Smooth muscle cell of the brain vasculature (primary cell): ENCODE measurements around the gene SP2.

Experiments
- DNase-seq: peaks from one replicate; pipeline ENCODE4 v3.0.0-alpha.2; 2012; ENCODE audit warnings: low read depth, low spot score

SP2 gene

DNA sequence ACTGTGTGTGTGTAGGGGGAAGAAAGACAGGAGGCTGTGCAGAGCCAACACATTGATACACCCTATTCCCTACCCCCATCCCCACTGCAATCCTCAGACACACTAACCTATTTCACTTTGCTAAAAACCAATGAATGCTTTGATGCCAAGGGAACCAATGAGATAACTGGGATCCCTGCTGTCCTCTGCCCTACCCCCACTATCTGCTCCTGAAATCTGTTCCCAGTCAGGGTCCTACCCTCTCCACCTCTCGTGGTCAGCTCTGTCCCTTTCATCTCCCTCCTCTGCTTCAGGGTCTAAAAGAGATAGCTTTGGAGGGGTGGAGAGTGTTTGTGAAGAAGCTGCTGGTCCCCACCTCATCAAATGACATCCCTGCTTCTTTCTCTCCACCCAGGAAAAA lies 26.0 kb upstream of the SP2 start:
- DNase-seq, result no peak

DNA sequence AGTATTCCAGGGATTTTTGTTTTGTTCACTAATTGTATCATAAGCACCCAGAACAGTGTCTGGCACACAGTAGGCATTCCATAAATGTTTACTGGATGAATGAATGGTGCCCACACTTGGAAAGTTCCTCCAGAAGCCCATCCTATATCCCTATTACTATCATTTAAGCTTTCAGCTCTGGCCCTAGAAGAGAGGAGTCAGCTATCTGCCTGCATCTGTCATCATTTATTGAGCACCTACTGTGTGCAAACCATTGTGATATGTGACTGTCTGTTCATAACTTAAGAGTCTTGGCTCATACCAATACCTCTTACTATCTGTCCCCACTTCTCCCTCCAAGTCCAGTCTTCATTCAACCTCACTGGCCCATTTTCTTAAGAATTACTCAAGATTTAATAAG lies 25.0 kb upstream of the SP2 start:
- DNase-seq, result no peak

DNA sequence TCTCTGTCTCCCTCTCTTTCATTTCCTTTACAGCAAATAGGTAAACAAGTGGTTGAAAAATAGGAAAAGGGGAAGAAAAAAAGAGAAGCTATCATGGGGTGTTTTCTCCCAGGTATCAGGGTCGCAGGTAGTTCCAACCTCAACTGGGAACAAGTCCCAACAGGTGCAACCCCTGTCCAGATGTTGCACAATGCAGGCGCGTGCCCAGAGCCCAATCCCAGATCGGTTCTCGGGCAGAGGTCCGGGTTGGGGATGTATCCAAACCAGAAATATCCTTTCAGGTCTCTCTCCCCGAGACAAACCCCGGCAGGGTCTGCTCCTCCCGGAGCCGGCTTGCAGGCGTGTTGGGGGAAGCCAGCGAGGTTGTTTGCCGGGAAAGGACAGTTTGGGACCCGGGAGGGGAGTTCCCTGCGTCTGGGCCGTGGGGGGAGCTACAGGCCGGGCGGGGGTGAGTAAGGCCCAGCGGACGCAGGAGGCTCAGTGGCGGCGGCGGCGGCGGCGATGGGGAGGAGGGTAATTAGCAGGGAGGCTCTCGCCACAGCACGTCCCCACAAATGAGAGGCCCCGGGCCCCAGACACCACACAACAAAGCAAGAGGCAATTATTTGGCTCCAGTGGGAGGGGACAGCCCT lies 23.9 kb upstream of the SP2 start:
- no peak for DNase-seq

DNA sequence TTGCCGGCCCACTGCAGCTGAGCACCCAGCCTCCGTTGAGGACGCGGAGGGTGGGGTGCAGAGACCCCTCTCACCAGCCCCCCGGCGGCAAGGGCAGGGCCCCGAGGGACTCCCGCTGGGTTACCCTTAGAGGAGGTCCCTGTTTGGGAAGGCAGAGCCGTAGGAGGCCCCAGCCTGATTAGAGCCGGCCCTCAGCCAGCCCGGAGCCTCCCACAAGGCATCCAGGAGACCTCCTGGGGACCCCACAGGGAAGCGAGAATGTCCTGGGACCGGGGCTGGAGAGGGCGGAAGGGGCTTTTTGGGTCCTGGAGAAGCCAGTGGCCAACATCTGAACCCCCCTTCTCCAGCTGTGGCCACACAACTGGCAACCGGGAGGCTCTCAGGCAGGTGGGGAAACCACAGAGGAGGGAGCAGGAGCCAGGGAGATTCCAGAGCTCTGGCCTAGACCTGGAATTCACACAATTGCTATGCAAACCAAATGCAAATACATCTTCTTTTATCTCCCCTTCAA lies 23.3 kb upstream of the SP2 start:
- no peak for DNase-seq

DNA sequence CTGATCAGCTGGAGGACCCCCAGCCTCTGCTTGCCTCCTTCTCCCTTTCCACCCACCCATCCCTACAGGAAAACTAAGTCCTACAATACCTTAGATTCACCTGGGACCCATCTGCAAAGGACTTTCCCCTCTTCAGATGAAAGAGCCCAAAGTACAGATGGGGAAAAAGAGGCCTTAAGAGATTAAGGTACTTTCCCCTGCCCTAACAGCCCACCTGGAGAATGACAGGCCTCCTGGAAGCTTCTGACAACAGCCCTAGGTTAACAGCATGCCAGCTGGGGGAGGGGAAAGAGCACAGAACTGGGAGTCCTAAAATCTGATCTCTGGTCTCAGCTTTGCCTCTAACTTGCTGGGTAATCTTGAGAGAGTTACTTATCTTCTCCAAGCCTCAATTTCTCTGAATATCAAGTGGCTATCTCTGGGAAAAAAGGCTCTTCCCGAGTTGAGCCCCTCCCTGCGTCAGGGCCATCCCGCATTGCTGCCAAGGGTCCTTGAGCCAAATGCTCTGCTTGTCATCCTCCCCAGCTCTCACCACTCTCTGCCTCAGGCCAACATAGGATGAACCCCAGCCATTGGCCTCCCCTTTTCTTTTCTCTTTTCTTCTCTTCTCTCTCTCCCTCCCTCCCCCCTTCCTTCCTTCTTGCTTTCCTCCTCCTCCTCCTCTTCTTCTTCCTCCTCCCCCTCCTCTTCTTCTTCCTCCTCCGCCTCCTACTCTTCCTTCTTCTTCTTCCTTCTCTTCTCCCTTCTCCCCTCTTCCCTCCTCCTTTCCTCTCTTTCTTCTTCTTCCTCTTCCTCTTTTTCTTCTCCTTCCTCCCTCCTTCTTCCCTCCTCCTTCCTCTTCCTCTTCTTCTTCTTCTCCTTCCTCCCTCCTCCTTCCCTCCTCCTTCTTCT lies 22.6 kb upstream of the SP2 start:
- DNase-seq, result no peak

DNA sequence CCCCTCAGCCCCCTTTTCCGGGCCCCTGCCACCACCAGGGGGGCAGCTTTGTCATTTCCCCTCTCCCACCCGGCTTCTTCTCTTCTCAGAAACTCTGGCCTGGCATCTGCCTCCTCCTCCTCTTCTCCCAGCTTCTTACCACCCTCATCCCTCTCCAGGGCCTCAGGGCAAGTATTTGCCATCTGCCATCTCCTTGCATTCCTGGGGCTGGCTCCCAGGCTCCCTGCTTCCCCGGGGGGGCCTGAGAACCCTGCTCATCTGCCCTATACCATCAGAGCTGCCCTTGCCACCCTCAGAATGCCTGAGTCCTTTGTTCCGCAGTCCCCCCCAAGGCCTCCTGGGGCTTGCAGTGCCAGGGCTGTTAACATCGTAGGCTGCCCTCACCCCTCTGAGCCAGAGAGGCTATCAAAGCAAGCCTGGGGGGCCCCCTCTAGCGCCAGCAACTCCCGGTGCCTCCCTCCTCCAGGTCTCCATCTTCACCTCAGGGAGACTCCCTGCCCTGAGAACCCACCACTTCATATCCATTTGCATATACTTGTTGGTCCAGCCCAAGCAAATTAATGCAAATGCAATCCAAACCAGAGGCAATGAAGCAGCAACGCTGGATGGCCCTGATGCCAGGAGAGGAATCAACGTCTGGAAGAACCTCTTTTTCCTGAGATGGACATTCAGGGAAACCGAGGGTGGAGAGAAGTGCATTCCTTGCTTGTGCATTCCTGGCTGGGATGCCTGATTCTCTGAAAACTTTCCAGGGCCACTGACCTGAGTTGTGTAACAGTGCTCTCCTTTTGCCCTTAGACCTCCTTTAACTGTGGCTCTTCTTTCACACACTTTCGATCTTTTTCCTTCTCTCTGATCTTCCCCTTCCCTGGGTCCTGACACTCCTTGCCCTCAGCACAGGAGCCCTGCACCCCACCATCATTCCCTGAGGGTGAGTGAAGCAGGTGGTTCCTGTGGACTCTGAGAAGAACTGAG lies 20.7 kb upstream of the SP2 start:
- no peak for DNase-seq

DNA sequence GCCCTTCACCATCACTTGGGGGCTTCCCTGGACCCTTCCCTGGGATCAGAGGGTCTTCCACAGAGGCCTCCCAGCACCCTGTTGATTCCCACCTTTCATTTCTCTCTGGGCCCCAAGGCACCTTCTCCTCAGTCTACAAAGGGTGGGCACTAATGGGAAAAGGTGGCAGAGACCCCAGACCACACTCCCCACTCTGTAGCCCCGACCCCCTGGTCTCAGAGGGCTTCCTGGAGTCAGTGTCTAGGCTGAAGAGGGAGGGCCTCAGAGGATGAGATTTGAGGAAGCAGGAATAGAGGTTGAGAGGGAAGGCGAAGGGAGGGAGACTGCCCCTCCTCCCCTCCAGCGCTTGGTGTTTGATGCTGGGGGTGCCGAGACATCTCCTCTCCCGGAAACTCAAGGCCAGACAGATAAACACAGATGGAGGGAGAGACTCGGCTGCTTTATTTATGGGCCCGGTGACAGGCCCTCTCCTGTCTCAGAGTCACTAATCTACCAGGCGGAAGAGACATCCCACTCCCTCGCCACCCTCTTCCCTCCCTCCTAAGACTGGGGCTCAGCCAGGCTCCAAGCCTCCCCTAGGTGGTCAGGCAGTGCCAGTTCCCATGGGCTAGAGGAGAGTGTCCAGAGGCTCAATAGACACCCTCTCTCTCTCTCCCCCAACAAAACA lies 18.5 kb upstream of the SP2 start:
- no peak for DNase-seq

DNA sequence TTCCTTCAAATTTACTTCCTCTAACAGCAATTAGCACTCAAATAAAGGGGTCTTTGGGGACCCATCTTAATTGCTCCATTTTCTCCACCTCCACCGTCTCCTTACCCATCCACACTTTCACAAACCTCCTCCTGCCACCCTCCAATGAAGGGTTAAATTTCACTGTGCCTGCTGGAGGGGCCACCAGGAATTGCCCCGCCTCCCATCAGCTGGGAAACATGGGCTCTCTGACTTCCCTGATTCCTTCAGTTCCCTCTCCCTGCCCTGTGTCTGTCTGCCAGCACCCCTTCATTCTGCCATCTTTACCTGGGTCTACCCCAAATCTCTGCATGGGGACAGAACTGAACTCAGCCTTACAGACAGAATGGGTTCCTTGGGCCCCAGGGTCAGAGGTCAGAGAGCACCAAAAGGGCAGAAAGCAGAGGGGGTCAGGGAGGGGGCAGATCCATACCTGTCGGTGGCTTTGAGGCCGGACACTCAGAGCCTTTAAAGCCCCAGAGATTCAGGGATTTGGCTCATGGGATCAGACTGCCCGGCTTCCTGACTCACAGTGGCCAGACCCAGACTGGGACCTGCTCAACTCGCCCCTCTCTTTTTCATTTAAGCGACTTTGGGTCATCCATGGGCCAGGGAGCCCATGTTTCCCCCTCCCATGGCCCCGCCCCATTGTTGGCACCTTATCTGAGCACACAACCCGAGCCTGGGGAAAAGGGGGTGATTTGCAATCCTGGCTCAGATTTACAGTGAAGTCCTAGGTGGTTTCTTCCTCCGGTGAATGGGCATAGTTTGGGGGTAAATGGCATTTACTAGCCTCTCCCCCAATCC lies 17.6 kb upstream of the SP2 start:
- no peak for DNase-seq

DNA sequence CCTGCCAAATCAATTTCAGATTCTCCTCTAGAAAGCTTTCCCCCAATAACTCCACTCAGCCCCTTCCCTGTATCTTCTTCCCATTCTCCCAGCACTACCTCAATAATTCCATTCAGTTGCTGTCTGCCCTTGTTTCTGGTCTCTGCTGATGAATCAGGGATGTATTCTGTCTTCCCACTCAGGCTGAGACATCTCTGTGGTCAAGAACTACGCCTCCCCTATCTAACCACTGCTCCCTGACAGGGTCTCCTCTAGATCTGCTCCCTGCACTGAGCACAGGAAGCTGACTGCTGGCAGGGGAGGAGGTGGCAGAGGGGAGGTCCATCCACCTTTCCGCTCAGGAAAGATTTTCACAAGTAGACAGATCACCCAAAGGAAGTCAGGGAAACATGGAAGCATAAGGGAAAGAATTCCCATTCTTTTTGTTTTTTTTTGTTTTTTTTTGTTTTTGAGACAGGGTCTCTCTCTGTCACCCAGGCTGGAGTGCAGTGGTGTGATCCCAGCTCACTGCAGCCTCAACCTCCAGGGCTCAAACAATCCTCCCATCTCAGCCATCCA lies 16.9 kb upstream of the SP2 start:
- DNase-seq, result no peak

DNA sequence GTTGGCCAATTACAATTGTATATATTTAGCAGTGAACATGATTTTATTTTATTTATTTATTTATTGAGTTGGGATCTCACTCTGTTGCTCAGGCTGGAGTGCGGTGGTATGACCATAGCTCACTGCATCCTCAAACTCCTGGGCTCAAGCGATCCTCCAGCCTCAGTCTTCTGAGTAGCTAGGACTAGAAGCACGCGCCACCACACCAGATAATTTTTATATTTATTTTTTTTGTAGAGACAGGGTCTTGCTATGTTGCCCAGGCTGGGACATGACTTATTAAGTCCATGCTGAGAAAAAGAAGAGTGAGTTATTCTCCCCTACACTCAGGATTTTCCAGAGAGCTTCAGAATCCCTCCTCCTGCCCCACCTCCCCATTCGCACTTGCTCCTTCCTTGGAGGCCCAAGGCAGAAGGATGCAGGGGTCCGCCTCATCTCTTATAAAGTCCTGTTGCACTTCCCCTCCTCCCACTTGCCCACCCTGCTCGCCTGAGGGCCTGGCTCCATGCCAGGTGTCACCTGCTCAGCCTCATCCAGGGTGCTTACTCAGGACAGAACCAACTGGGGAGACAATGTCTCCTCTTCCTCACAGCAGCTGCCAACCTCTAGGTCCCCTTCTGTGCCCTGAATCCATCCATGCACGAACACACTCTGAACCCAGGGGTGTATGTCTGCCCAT lies 16.1 kb upstream of the SP2 start:
- no peak for DNase-seq

DNA sequence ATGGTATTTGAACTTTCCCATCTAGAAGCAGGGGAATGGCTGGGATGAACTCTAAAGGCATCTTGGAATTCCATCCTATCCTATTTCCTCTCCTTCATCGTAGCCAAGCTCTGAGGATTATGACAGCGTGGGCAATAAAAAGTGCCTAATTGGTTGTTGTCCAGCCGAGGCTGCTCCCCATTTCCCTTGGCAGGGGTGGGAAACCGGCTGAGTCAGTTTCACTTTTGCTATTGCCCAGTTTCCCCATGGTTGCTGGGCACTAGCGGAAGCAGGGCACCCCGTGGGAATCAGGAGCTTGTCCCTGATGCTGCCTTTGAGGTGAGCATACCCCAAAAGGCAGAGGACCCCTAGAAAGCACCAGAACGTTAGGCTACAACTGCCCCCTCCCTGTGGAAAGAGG lies 13.8 kb upstream of the SP2 start:
- no peak for DNase-seq

DNA sequence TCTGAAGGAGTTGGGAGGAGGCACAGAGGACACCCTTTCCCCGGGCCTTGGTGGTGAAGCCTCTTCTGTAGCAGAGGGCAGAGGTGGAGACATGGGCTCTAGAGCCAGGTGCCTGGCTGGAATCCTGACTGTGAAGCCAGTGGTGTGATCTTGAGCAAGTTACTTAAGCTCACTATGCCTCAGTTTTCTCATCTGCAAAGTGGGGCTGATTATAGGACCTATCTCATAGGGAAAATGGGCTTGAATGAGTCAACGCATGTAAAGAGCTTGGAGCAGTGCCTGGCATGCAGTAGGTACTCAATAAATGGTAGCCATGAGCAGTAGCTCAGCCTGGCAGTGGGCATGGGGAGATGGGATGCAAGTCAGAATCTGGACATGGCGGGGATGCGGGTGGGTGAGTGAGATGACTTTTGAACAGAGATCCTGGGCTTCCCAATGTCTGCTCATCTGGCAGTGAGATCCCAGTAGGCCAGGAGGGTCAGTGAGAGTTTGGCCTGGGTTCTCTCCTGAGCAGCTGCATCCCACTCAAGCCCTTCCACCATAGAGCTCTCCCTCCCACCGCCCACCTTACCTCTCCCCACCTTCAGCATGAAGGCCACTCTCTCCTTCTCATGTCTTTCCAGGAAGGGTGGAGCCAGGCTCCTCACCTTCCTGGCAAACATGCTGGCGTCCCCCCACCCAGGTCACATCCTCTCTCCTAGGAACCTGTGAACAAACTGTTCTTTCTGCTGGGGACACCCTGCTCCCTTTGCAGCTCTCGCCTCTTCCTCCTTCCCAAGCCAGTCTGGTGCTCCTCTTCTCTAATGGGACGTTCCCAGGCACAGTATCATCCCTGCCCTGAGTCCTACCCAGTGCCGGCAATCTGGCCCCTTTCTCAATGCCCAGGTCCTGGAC lies 13.1 kb upstream of the SP2 start:
- DNase-seq, result no peak

DNA sequence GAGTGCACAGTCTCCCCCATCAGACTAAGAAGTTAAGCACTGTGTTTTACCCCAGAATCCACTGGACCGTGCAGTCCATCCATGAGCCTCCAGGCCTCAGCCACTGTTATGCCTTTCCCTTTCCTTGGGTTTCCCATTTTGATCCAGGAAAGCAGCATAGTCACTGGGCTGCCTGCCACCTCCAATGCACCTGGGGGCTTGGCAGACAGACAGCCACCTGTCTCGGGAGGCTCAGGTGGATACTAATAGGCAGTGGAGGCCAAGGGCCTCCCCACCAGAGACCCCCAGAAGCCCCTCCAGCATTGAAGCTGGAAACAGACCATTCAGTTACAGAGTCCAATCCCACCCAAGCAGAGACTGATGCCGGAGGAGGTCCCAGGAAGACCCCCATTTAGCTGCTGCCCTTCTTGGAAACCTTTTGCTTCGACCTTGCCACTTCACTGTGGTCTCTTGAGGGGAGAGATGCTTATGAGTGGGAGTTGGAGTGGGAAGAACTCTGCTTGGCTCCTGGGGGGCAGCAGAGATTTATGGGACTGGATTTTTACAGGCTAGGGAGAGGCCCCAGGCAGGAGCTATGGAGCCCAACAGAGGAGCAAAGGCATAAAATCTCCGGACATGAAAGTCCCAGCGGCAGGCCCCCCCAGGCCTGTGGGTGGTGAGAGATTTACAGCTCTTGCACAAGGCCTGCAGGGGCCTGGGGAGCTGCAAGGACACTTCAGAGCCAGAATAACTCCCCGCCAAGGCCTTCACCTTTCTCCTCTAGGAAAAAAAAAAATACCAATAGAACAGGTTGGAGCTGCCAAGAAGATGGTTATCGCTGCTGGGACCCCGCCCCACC lies 12.2 kb upstream of the SP2 start:
- no peak for DNase-seq

DNA sequence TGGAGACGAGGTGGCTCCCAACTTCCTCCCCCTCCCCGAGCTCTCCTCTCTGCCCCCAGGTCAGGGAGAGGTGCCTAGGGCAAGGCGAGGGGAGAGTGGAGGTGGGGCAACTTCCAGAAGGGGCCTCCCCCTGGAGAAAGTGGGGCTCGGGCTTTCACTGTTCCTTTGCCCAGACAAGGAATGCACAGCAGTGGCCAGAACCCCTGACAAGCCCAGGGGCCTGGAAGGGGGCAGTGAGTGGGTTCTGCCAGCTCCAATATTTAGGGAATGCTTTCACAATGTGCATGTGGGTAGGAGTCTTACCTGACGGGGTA lies 11.7 kb upstream of the SP2 start:
- no peak for DNase-seq

DNA sequence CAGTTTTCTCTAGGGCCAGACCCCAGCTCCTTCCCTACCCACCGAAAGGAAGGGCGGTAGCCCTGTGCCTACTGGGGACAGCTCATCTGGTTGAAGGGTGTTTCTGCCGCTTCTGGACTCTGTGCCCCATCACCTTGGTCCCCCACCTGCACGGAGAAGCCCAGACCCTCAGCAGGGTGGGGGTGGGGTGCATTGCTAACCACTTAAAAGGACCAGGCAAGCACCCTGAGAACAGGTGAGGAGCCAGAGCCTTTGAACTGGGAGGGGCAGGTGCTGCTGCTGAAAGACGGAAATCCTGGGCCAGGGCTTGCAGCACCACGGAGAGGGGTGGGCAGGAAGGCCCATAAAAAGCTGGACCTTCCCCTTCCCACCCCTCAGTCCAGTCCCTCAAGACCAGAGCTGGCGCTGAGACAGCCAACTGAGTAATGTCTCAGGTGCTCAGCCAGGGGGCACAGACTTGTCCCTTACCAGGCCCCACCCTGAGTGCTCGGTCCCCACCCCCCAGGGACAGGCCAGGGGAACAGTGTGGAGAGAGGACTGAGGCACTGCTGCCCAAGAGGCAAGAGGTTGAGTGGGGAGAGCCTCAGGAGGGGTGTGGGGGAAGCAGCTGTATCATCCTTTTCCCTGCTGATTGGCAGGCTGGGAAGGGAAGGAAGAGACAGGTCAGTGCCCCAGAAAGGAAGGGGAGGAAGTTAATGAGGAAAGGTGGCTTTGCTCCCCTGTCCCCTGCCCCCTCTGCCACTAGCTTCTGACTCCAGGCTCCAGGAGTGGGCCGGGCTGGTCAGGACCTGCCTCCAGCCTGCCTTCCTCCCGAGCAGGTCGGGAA lies 10.9 kb upstream of the SP2 start:
- DNase-seq, result no peak

DNA sequence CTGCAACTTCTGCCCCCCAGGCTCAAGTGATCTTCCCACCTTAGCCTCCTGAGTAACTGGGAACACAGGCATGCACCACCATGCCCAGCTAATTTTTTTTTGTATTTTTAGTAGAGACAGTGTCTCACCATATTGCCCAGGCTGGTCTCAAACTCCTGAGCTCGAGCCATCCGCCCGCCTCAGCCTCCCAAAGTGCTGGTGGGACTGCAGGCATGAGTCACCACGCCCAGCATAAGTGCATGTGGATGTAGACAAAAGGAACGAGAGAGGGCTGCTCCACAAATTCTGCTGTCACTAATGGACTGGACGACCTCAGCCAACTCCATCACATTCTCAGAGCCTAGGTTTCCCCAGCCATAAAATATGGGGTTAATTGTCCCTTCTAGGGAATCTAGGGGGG lies 7.7 kb upstream of the SP2 start:
- DNase-seq, result no peak
